Activated CD4-positive, alpha-beta T cell treated with anti-CD3 and anti-CD28 coated beads for 48 hours (primary cell): Measurements from ENCODE around the gene MRGPRG.

Experiments
- DNase-seq: peaks from one replicate; pipeline ENCODE4 v3.0.0-alpha.2; 2020

The MRGPRG gene

DNA sequence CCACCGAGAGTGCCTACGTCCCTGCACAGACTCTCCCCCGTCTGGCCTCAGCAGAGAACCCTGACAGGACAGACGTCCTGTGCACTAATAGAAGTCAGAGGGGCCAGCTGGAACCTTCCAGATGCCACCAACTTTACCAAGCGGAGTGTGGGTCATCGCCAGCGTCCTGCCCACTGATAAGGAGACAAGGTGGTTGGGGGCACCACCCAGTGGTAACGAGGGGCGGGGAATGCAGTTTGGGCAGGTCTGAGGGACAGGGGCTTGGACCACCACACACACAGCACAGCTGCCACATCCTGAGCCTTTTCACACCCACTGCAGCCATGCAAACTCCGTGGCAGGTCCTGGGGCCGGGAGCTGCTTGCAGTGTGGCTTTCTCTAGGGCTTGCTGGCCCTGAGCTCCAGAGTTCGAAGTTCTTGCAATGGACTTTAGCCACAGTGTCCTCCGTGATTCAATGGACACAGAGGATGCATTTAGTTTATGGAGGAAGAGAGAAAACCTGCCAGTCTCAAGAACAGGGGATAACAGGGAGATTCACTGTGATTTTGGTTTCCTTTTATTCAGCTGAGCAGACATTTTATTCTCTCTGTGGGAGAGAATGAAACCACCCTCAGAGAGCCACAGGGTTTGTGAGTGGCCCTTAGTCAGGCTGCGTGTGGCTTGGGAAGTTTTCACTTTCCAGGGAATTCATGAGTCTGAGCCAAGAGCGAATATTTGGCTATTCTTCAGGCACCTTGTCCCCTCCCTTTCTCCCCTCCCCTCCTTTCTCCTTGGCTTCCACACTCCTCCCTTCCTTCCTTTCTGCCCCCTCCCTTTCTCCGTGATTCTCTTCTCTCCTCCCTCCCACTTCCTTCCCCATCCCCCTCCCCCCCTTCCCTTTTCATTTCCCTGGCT is 13.1 kb downstream of the MRGPRG start:
- DNase-seq, result no peak

DNA sequence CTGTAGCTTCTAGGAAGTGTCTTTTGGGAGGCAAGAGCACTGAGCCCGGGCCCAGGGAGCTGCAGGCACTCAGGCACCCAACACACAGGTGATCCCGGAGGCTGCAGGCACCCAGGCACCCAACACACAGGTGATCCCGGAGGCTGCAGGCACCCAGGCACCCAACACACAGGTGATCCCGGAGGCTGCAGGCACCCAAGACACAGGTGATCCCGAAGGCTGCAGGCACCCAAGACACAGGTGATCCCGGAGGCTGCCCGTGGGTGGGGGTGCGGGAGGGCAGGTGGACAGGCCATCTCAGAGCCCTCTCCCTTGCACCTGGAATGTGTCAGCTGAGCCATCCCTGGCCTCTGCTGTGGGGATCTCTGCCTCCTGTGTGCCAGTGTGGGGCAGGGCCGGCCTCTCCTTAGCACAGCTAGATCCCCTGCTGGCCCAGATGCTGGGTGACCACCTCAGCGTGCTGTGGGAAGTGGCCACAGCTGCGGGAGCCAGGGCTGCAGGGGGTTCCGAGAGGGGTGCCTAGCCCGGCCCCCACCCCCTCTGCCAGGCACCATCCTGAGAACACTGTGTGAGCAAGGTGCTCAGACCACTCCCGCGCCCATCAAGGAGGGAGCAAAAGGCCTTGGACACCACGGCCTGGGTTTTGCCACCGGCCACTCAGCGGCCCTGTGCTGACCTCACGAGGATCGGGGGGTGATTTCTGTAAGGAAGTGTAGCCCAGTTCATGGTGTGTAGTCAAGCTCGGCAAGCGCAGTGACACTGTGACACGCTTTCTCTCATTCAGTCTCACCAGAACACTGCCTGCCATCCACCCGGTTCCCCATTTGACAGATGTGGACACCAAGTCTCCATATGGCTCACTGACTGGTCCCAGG is 14.2 kb downstream of the MRGPRG start:
- no peak for DNase-seq

DNA sequence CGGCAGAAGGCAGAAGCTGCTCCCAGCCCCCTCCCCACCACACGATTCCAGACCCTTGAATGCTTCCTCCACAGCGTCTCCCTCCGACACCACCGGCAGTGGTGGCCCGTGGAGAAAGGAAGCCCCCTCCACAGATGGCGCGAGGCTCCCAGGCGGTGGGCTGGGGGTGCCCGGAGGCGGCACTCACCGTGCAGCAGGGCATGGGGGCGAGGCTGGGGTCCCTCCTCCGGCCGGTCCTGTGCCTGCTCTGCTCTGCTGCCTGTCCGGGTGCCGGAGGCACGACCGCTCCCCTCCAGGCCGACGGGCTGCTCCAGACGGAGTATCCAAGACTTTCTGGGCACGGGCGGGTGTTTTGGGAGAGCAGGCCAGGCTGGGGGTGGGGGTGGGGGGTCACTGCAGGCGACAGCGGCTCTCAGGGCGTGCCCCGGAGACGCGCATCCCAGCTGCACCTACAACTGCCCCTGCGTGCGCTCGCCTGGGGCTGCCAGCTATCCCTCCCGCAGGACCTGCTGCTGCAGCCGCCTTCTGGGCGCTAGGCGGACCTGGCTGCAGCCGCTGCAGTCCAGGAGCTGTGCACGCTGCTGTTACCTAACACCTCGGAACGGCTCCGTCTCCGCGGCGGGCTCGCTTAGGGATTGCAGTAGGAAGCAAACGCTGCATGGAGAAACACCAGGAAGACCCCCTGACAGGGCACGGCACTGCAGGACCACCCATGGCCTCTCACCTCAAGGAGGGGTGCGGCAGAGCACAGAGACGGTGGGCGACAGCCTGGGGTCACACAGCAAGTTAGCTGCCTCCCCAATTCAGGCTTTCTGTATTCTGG is 15.2 kb downstream of the MRGPRG start:
- no peak for DNase-seq

DNA sequence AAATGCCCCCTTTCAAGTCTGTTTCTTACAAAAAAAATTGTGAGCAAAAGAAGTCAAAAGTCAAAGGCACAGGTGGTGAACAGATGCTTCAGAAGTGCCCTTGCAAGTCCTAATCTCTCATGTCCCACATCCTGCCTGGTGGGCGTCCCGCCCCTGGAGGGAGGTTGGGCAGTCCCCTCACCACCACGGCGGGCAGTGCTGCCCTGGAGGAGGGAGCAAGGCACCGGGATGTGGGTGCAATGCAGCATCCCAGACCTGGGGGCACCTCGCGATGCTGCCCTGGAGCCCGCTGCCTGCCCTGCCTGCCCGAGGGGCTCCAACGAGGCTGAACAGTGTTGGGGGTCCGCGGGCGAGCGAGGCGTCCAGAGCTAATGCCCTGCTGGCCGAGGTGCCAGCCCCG is 15.9 kb downstream of the MRGPRG start:
- no peak for DNase-seq

DNA sequence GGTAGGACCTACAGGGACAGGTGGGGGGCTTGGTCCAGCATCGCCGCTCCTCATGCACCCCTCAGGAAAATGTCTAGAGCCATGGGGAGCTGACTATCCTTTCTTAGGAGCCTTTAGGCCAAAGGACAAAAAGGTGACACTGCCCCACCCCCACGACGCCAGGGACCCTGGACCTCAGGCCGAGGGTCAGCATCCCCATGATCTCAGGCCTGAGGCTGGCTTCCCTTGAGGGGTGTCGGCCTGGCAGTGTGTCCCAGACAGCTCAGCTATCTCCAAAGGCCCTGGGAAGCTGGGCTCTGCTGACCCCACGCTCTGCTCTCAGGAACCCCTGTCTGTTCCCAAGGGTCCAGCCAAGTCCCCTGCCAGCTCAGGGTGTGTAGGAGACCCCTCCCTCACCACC is 16.3 kb downstream of the MRGPRG start:
- DNase-seq, result no peak

DNA sequence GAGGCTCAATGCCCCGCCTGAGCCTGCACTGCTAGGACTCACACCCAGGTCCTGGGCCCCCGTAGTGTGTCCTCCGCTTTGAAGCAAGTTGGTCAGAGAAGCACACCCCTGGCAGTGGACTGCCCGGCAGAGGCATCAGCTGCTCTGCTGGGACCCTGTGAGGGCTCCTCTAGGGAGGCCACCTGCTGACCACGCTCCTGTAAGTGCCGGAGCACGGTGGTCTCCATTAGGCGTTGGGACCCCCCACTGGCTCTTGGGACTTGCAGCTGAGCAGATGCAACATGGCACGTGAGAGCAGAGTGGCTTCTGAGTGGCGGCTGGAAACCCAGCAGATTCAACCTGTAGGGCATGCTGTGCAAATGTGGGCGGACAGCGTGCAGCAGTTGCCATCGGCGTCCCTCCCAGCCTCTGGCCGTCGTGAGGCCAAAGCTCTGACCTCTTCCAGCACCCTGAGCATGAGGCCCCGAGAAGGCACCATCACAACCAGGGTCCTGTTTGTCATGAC is 16.9 kb downstream of the MRGPRG start:
- no peak for DNase-seq

DNA sequence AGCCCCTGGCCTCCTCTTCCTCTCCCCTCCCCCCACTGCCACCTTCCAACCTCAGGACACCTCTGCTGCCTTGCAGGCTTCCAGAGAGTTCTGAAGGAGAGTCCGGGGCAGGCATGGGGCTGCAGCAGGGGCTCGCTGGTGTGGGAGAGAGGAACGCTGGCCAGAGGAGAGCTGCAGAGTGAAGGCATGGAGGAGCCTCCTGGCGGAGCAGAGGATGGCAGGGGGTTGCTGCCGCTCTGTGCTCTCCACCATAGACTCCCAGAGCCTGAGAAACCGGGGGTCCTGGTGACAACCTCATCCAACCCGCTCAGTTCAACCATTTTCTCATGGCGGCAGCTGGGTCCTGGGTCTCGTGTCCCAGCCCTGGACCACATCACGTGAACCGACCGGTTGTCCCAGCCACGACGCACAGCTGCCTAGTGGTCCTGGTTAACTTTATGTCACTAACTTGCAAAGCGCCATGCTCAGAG is 17.5 kb downstream of the MRGPRG start:
- DNase-seq, result no peak

DNA sequence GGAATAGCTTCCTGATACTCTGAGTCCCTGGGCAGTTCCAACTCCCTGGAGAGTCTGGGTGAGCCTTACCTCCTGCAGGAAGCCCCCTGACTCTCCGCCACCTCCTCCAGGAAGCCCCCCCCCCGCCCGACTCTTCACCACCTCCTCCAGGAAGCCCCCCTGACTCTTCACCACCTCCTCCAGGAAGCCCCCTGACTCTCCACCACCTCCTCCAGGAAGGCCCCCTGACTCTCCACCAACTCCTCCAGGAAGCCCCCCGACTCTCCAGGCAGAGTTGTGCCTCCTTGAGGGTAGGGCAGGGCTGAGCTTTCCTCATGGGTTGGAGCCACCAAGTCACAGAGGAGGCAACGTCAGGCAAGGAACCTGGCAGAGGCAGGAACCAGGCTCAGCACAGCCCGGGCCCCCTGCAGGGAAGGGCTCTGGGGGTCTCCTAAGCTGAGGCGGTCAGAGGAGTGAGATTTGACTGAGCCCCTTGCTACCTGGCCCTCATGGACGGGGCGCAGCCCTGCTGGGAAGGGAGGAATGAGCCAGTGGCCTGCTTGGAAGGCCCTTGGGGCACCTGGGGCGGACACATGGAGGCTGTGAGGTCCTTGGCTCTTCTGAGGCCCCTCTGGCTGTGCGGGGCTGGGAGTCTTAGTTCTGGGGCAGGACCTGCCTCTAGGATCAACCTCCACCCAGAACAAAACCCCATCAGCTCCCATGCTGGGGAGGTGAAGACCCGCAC is 18.1 kb downstream of the MRGPRG start:
- DNase-seq, result no peak

DNA sequence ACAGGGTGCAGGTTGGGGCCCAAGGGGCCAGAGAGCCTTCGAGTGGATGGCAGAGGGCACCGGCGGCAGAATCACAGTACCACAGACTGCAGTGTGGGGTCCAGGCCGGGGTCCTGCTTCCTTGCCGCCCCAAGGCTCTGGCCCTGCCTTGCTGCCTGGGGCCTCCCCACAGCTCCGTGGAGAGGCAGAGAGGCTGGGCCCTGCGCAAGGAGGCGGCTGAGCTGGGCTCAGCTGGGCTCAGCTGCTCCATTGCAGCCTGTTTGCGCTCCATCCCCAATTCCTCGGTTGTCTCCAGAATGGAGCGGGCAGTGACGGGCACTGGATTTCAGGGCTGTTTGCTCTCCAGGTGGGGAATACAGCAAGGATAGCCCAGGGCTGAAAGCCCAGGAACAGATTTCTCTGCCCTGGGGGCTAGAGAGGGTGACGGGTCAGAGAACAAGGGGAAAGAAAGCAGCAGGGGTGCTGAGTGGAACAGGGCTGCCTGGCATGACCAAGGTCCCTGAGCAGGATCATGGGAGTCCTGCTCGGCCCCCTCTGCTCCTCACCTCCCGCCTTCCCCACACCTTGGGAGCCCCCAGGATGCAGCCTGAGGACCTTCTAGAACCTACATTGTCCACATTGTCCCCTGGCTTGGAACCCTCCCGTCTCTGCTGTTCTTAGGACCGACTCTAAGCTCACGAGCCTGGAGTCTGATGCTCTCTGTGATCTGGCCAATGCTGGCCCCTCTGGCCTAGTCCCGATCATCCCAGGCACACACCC is 18.9 kb downstream of the MRGPRG start:
- DNase-seq, result no peak

DNA sequence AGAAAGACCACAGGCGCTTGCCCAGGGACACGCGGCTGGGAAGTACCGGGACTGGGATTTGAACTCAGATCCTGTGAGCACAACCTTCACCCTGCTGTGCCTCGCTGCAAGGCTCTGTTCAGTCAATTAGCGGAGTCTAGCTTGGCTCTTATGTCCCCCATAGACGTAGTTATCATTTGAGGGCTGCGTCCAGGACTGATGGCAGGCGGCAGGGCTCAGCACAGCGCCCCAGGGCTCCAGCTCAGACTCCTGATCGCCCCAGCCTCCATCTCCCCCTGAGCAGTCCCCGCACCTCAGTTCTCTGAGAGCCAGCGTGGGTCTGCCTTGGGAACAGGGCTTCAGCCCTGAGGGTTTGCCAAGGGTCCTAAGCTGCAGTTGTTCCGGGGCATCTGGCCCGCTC is 19.8 kb downstream of the MRGPRG start:
- DNase-seq, result no peak

DNA sequence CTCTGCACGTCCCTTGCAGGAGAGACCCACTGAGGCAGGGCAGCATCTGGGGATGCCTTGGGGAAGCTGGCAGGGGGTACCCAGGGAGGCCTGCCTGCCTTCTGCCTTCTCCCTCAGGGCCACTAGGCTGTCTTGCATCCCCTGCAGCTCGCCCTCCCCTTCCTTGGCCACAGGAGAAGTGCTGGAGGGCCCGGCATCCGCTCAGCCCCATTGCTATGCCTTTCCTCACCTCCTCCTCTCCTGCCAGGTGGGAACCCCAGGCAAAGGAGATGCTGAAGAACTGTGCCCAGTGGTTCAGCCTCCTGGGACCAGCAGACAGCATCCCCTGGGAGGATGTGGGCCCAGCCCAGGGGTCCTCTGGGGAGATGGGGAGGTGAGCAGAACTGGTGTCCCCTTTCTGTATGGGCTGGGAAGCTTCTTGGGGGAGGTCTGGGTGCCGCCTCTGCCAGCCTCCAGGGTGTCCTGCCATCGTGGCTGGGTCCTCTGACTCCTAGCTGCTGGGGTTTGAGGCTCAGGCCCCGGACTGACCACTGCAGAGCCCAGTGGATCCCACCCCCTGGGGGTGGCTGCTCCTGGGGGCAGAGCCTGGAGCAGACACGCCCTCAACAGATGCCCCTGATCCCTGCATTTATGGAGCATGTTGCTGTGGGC is 20.6 kb downstream of the MRGPRG start:
- no peak for DNase-seq

DNA sequence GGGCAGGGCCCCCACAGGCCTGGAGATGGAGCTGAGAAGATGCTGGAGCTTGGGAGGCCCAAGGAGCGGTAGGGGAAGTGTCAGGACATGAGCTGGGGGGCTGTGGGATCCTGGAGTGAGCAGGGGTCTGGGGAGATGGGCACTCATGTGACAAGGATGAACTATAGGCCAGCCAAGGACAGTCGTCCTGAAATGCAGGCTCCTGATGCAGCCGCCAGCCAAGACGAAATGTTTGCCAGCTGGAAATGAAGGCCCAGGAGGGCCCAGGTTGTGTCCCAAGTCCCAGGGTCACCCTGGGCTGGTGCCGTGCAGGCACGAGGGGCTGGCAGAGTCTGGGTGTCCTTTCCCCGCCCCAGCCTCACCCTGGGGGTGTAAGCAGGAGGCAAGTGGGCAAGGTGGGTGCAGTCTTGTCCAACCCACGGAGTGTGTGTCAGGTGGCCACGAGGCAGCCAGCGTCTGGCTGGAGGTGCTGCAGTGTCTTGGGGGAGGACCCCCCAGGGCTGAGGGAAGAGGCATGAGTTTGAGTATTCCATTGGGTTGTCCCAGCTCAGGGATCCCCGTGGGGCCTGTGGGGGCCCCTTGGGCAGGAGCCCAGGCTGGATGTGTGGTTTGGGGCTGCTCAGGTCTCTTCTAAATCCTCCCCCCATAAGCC is 21.4 kb downstream of the MRGPRG start:
- no peak for DNase-seq

DNA sequence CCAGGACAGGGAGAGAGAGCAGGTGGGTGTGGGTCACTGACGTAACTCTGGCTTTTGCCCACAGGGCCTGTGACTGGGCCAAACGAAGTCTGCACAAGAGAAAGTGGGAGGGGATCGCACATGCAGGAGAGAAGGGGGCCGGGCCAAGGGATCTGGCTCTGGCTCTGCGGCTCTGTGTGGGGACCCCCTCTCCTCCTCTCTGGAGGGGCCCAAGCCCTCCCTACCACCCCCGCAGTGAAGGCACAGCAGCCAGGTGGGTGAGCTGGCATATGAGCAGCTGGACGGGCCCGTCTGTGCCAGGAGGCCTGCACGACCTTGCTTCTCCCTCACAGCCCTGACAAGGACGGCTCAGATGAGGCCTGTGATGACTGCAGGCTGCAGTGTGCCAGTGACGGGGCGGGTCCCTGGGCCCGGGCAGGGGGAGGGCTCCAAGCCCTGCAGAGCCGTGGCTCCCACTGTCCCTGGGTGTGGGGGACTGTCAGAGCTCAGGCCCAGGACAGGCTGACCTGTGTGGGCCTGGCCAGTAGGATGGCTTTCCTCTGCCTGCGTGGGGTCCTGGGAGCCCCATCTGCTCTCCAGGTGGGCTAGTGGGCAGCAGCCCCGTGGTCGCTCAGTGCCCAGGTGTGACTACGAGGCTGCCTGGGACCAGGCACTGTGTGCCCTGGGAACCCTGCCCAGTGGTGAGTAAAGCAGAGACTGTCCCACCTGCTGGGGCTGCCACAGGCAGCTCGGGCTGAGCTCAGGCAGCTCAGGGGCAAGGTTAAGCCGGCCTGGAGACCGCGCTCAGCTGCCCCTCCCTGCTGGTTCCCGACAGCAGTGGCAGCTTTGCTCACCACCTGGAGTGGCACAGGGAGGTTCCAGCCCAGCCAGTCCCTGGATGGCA is 22.2 kb downstream of the MRGPRG start:
- DNase-seq, result no peak

DNA sequence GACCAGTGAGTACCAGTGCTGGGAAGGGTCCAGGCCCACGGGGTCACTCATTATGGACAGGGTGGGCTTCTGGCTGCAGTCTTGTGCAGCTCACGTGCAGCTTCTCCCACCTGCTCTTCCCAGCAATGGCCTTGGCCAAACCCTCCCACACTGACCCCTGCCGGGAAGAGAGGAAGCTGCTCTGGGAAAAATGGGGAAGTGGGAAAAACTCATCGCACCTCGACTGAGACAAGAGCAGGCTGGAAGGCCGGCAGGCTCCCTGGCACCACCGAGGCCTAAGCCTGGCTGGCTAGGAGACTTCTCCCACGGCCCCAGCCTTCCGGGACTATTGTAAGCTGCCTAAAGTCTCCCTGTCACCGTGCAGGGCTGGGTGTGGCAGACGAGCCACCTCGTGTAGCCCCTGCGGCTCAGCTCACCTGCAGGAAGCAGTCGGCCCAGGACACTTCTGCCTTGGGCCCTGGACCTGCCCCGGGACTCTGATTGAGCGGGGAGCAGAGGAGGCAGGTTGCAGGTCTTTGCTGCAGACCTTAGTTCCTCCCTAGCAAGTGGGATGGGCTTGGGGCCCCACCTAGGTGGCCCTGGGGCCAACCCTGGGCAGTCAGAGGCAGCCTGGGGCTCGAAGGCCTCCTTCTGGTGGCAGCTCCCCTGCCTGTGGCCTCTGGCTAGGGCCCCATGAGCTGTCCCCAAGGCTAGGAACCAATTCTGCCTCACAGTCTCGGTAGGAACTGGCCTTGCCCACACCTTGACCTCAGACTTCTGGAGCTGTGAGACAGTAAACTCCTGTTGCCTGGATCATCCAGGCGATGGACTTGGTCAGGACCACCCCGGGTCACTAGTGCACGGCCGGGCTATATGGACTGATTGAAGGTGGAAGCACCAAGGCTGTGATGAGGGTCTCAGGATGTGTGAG is 23.1 kb downstream of the MRGPRG start:
- DNase-seq, result no peak

DNA sequence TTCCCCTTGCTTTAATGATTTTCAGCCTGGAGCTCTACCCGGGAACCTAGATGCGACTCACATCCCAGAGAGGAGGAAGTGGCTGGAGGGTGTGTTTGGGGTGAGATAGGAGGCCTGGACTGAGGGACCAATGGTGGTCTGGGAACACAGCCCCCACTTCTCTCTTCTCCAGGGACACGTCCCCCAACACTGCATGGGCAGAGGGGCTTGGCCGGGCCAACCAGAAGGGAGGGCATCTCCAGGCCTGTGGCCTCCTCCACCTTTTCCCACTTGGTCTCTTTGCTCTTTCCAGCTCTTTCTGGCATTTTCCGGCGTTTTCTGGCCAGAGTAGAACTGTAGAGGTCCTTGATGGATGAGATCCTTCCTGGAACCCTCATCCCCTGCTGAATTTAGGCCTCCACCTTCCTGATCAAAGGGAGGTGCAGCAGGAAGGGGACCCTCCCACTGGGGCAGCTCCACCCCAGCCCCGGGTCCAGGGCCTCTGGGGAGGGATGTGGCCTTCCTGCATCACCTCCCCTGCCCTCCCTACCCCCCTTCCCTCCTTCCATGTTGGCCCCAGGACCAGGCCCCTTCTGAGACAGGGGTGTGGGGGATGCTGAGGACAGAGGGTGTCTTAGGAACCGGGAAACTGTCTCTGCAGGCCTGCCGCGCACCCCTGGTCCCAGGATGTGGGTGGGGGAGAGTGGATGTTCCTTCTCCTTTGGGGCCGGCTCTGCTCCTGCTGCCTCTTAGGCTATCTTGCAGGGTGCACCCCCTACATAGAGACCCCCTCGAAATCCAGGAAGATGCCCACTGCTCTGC is 24.4 kb downstream of the MRGPRG start:
- DNase-seq, result no peak

DNA sequence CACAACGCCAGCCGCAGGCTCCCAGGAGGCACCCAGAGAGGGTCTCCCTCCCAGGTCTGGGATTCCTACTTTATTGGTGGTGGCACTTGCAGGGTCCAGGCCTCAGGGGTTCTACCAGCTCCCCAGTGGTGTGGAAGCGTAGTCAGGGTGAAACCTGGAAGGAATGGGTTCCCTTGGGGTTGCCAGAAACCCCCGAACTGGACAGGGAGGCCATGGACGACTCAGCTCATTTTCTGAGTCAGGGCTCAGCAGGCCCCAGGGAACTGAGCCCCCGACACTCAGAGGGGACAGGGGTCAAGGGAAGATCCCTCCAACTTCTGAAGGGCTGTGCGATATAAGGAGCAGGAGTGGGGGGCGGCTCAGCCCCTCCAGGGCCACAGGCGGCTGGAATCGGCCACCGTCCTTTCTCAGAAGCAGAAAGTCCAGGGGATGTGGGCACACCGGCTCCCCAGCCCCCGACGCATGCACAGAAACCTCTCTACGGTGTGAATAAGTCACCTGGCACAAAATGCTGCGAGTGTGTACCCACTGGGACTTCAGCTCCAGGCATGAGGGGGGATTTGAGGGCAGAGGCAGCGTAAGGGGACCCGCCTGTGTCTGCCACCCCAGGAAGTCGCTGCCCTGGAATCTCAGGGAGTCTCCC is 25.1 kb downstream of the MRGPRG start:
- no peak for DNase-seq
